Measurements from ENCODE around the gene SH2D6. TPM values are rescaled to one million over a fixed set of nuclear protein-coding genes. Genes with fewer than 3 reads are reported as not detected.
"Not testable (repeated sequence)": the region's sequence is repeated elsewhere in the genome, so short reads cannot be mapped to it uniquely, and the experiment has no call there.

SH2D6 gene
- total and polyA plus RNA-seq, 5 experiments from 2014 or later, result 1.3 to 2.2 TPM; not detected in 3

DNA sequence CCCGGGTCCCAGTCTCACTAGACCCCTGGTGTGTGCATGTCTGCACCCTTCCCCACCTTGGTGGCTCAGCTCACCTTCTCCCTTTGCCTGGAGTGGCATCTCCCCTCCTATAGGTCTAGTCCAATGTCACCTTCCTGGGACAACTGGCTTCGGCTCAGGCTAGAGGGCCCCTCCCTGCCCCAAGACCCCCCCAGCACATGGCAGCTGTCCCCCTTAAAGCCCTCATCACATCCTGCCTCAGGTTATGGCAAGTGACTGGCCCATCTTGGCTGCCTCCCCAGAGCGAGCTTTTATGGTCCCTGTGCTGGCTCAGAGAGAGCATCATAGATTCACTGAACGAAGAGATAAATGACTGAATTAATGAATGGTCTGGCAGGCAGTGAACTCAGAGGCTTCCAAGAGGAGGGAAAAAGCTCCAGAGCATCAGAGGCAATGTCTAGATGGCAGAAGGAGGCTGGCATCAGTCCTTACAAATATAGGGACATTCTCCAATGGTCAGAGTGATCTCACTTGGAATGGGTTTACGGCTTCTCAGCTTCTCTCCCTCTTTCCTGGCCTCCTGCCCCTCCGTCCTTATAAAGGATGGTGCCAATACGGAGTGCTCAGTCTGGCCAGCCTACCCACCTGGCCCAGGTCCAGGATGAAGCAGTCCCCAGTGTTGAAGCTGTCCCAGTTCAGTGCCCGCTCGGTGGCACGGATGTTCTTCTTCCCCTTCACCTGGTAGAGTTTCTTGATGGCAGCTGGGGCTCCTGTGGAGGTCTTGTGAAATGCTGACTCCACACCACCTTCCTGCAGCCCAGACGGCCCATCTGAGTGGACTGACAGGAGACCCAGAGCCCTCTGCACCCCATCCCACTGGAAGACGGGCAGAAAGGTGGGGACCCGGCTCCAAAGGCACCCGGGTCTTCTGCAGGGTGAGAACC lies 17.7 kb upstream of the SH2D6 start:
- H3K27ac Mint-ChIP-seq, result peak overlapping the region in 1 of 10 donors; percentile 84
- POLR2A ChIA-PET, result interaction anchor here (0.6 to 0.7 kb wide), 4 partner anchors 16 to 427 kb away, joined by 3 to 5 read pairs (median 4); no protein-coding TSS in a partner anchor
- peaks cover 0 to 22% (median 3%) of the 10 kb centered on the region in 9 donors for H3K9me3 Mint-ChIP-seq
- H3K4me1 Mint-ChIP-seq, result peaks cover 9 to 20% (median 9%) of the 10 kb centered on the region in 4 donors
- no peak overlapping the region for H3K4me3 Mint-ChIP-seq
- H3K27me3 Mint-ChIP-seq, result no peaks in the 10 kb centered on the region
- DNase-seq (no peak), ATAC-seq (no peak)
- peaks cover 0 to 13% (median 9%) of the 10 kb centered on the region in 3 donors for H3K36me3 Mint-ChIP-seq

GRCh38 chr2:85401464-85401805 lies 17.1 kb upstream of the SH2D6 start:
- POLR2A ChIA-PET, result interaction anchor here (0.6 to 0.7 kb wide), 3 partner anchors 15 to 426 kb away, joined by 3 to 5 read pairs (median 4); no protein-coding TSS in a partner anchor
- peaks cover 0 to 13% (median 9%) of the 10 kb centered on the region in 3 donors for H3K36me3 Mint-ChIP-seq
- DNase-seq, result no peak

DNA sequence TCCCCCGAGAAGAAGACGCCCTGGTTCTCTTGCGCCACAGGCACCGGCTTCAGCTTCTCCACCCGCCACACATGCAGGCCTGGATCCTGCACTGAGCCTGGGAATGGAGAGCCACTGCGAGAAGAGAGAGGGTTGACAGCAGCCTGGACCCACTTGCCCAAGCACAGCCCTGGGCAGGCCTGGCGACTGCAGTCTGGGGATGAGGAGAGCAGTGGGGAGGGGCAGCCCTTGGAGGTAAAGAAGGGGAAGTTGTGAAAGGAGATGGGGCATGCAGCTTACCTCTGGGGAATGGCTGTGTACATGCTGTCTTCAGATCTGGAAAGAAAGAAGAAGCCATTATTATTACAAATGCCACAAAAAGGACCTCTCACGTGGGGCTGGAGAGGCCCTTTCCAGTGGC lies 16.7 kb upstream of the SH2D6 start:
- DNase-seq (no peak), ATAC-seq (no peak)
- Mint-ChIP-seq H3K4me3 (no peak overlapping the region), H3K36me3 (peaks cover 0 to 13% (median 9%) of the 10 kb centered on the region in 3 donors), H3K27me3 (no peaks in the 10 kb centered on the region), H3K9me3 (peaks cover 0 to 22% (median 3%) of the 10 kb centered on the region in 9 donors), H3K4me1 (peaks cover 10 to 30% (median 16%) of the 10 kb centered on the region in 4 donors), H3K27ac (peak overlapping the region in 2 of 10 donors; percentile 34 to 43)
- POLR2A ChIA-PET, result interaction anchor here (0.7 kb wide), 1 partner anchor 426 kb away, joined by 3 read pairs; no protein-coding TSS in a partner anchor

More at GRCh38 chr2:85401464-85401805, 17.1 kb upstream of the SH2D6 start:
- ATAC-seq, result no peak
- no peak overlapping the region for H3K27ac Mint-ChIP-seq
- peaks cover 0 to 22% (median 3%) of the 10 kb centered on the region in 9 donors for H3K9me3 Mint-ChIP-seq
- H3K4me1 Mint-ChIP-seq, result peaks cover 10 to 26% (median 14%) of the 10 kb centered on the region in 4 donors
- H3K27me3 Mint-ChIP-seq, result no peaks in the 10 kb centered on the region
- H3K4me3 Mint-ChIP-seq, result no peak overlapping the region

- peak overlapping the region; percentile 40 to 82 (median 65) for H3K4me3 Mint-ChIP-seq
- POLR2A ChIA-PET, result interaction anchor here (1.0 to 1.4 kb wide), 2 partner anchors 9 to 133 kb away, joined by 3 to 4 read pairs; partner anchors contain the start of gene MAT2A
- peaks cover 0 to 22% (median 3%) of the 10 kb centered on the region in 9 donors for H3K9me3 Mint-ChIP-seq
- ATAC-seq (peak; percentile 63 to 64), DNase-seq (peak in 9 of 10 donors; percentile 18 to 71 (median 37))
- H3K36me3 Mint-ChIP-seq, result peaks cover 0 to 13% (median 9%) of the 10 kb centered on the region in 3 donors
- H3K27ac Mint-ChIP-seq, result peak overlapping the region; percentile 37 to 92 (median 81)
- H3K4me1 Mint-ChIP-seq, result peaks cover 26 to 66% (median 47%) of the 10 kb centered on the region in 4 donors
- H3K27me3 Mint-ChIP-seq, result no peaks in the 10 kb centered on the region
Measured at GRCh38 chr2:85405201-85406059, 13.1 kb upstream of the SH2D6 start.

- DNase-seq (peak in 4 of 10 donors; percentile 15 to 63 (median 30)), ATAC-seq (peak in 1 of 2 donors; percentile 21)
- POLR2A ChIA-PET, result interaction anchor here (1.9 to 3.1 kb wide), 2 partner anchors 9 to 83 kb away, joined by 11 to 23 read pairs; partner anchors contain the start of genes SH2D6 and TGOLN2
- Mint-ChIP-seq H3K36me3 (no peaks in the 10 kb centered on the region), H3K4me3 (peak within 1 kb of the TSS; percentile 58 to 82 (median 72)), H3K27ac (peak within 1 kb of the TSS in 9 of 10 donors; percentile 31 to 80 (median 63)), H3K4me1 (peaks cover 30 to 87% (median 64%) of the 10 kb centered on the region in 4 donors), H3K9me3 (peaks cover 0 to 6% (median 0%) of the 10 kb centered on the region in 9 donors), H3K27me3 (peaks cover 0 to 3% (median 0%) of the 10 kb centered on the region in 5 donors)
Measured at GRCh38 chr2:85409845-85410583, 8.5 kb upstream of the SH2D6 start, which contains the start of gene CAPG. CAPG (minus strand) TSS chr2:85410366; CDS start chr2:85402145, 8,221 bp downstream.

DNA sequence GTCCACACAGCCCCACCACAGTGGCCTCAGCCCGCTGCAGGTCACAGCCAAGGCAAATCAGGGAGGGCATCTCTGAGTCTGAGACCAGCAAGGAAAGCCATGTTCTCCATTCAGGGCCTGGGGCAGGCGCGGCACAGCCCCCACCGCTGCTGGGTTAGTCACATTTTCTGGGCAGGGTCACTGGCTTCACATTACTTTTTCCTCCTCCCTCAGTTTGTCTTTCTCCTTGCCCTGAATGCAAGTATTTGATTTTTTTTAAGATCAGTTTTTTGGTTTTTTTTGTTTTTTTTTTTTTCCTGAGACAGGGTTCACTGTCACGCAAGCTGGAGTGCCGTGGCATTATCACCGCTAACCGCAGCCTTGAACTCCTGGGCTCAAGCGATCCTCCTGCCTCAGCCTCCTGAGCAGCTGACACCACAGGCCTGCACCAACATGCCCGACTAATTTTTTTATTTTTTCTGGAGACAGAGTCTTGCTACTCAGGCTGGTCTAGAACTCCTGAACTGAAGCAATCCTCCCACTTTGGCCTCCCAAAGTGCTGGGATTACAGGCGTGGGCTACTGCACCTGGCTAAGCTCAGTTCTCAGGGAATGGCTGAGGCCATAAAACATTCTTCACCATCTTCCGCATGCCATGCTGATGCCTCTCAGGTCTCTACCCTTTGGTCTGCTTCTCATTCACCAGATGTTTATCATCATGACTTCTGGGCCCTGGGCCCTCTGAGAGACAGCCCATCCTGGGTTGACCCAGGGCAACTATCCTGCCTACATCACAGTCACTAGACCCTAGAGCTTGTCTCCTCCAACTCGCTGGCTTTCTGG lies 7.7 kb upstream of the SH2D6 start:
- POLR2A ChIA-PET, result interaction anchor here (0.8 kb wide), 1 partner anchor 83 kb away, joined by 5 read pairs; the partner anchor contains the start of gene TGOLN2
- Mint-ChIP-seq H3K36me3 (no peaks in the 10 kb centered on the region), H3K4me3 (peak overlapping the region; percentile 48 to 82 (median 72)), H3K9me3 (no peaks in the 10 kb centered on the region), H3K27ac (peak overlapping the region in 6 of 10 donors; percentile 40 to 80 (median 60)), H3K4me1 (peaks cover 23 to 86% (median 62%) of the 10 kb centered on the region in 4 donors), H3K27me3 (peaks cover 0 to 3% (median 0%) of the 10 kb centered on the region in 5 donors)
- ATAC-seq (no peak), DNase-seq (no peak)

- H3K9me3 Mint-ChIP-seq, result no peaks in the 10 kb centered on the region
- POLR2A ChIA-PET, result interaction anchor here (0.8 kb wide), 1 partner anchor 84 kb away, joined by 5 read pairs; the partner anchor contains the start of gene TGOLN2
- ATAC-seq (no peak), DNase-seq (no peak)
- peaks cover 0 to 3% (median 0%) of the 10 kb centered on the region in 5 donors for H3K27me3 Mint-ChIP-seq
- H3K4me3 Mint-ChIP-seq, result peak overlapping the region in 5 of 10 donors; percentile 39 to 76 (median 68)
- peaks cover 21 to 82% (median 57%) of the 10 kb centered on the region in 4 donors for H3K4me1 Mint-ChIP-seq
- no peaks in the 10 kb centered on the region for H3K36me3 Mint-ChIP-seq
- H3K27ac Mint-ChIP-seq, result peak overlapping the region in 3 of 10 donors; percentile 53 to 63 (median 57)
Measured at GRCh38 chr2:85411405-85411748, 7.1 kb upstream of the SH2D6 start.

GRCh38 chr2:85413592-85414420 lies 4.7 kb upstream of the SH2D6 start:
- Mint-ChIP-seq H3K4me3 (peak overlapping the region; percentile 73 to 90 (median 86)), H3K27ac (peak overlapping the region in 5 of 10 donors; percentile 27 to 84 (median 52)), H3K27me3 (peaks cover 0 to 3% (median 0%) of the 10 kb centered on the region in 5 donors), H3K36me3 (no peaks in the 10 kb centered on the region), H3K4me1 (peaks cover 13 to 63% (median 47%) of the 10 kb centered on the region in 4 donors), H3K9me3 (no peaks in the 10 kb centered on the region)
- DNase-seq, result peak in 5 of 10 donors; percentile 29 to 53 (median 43)
- POLR2A ChIA-PET, result interaction anchor here (0.5 to 1.7 kb wide), 7 partner anchors 8 to 183 kb away, joined by 3 to 8 read pairs (median 5); partner anchors contain the start of genes ELMOD3, MAT2A, RETSAT and TGOLN2
- peak; percentile 16 to 53 for ATAC-seq

GRCh38 chr2:85414421-85414759 lies 4.1 kb upstream of the SH2D6 start:
- H3K27ac Mint-ChIP-seq, DNase-seq, H3K27me3 Mint-ChIP-seq, H3K9me3 Mint-ChIP-seq, H3K36me3 Mint-ChIP-seq, ATAC-seq: not testable (repeated sequence)
- Mint-ChIP-seq H3K4me1 (peaks cover 13 to 62% (median 46%) of the 10 kb centered on the region in 4 donors), H3K4me3 (peak overlapping the region in 4 of 10 donors; percentile 84 to 90 (median 87))
- POLR2A ChIA-PET, result interaction anchor here (0.5 to 1.7 kb wide), 6 partner anchors 9 to 182 kb away, joined by 3 to 8 read pairs (median 6); partner anchors contain the start of genes MAT2A and TGOLN2

All from naive thymus-derived CD8-positive, alpha-beta T cell (primary cell).